H1 (cell line): ENCODE measurements around the gene SS18L1. TPM values are rescaled to one million over a fixed set of nuclear protein-coding genes. Genes with fewer than 3 reads are reported as not detected.

Experiments
- CTCF ChIA-PET: fragments of 300-600 bp; sonication (Branson Sonifier 250); formaldehyde crosslinking; loops from one replicate; lab custom pipeline; 2021; ENCODE audit not compliant: partially characterized antibody; lab: Charles Lee
- POLR2A ChIA-PET: fragments of 300-600 bp; sonication (Branson Sonifier 250); formaldehyde crosslinking; loops from one replicate; lab custom pipeline; 2021; ENCODE audit warnings: inconsistent platforms; ENCODE audit not compliant: partially characterized antibody; lab: Charles Lee
- DNase-seq, 2 experiments: peaks; one replicate each; pipeline versions ENCODE4 v3.0.0 to v3.0.0-alpha.2; 2010 to 2022; ENCODE audit warnings: low spot score in 2 of 2, low read depth in 1 of 2, mixed read lengths in 1 of 2
- FAIRE-seq: peaks from 2 replicates; lab custom pipeline; 2011; peaks lifted over from hg19 to GRCh38; lab: Jason Lieb, UNC
- H2AFZ ChIP-seq: 2 replicates; pipeline ENCODE4 v1.8.1; 2012; ENCODE audit warnings: low read length, inconsistent platforms
- H2AK5ac ChIP-seq: 2 replicates; pipeline ENCODE4 v1.6.1; 2013; ENCODE audit warnings: low read depth, low read length
- H2BK120ac ChIP-seq: replicated peaks from 2 replicates; pipeline ENCODE3; 2013; ENCODE audit warnings: low read depth, low read length, inconsistent platforms
- H2BK12ac ChIP-seq: 2 replicates; pipeline ENCODE4 v1.6.1; 2013; ENCODE audit warnings: low read depth, low read length
- H2BK15ac ChIP-seq: 2 replicates; pipeline ENCODE4 v1.6.1; 2013; ENCODE audit warnings: low read length
- H2BK20ac ChIP-seq: 2 replicates; pipeline ENCODE4 v1.6.1; 2013; ENCODE audit warnings: low read length
- H2BK5ac ChIP-seq: 2 replicates; pipeline ENCODE4 v1.6.1; 2013; ENCODE audit warnings: low read depth, low read length
- H3K14ac ChIP-seq: 2 replicates; pipeline ENCODE4 v1.6.1; 2013; ENCODE audit warnings: inconsistent platforms; ENCODE audit not compliant: insufficient read length
- H3K18ac ChIP-seq: 2 replicates; pipeline ENCODE4 v1.6.1; 2013; ENCODE audit warnings: low read length; ENCODE audit errors: extremely low read depth
- H3K23ac ChIP-seq: 2 replicates; pipeline ENCODE4 v1.6.1; 2013; ENCODE audit warnings: inconsistent platforms; ENCODE audit not compliant: insufficient read length
- H3K23me2 ChIP-seq: 2 replicates; pipeline ENCODE4 v1.6.1; 2013; ENCODE audit warnings: low read depth, low read length
- H3K27ac ChIP-seq: 2 replicates; pipeline ENCODE4 v1.6.1; 2011; ENCODE audit warnings: low read depth, low read length, inconsistent platforms
- H3K27me3 ChIP-seq, 4 experiments: replicated peaks in 1 of 4; 1 replicate in 1 of 4; 2 replicates in 3 of 4; pipeline versions ENCODE4 v1.6.1 to v1.8.1; 2011 to 2013; ENCODE audit warnings: low read length in 3 of 4, mild to moderate bottlenecking in 3 of 4, inconsistent platforms in 2 of 4, mixed read lengths in 2 of 4, moderate library complexity in 1 of 4; ENCODE audit not compliant: control insufficient read depth in 3 of 4, insufficient read depth in 3 of 4; ENCODE audit errors: extremely low read depth in 1 of 4
- H3K36me3 ChIP-seq, 4 experiments: 2 replicates each; pipeline versions ENCODE4 v1.6.1 to v1.8.1; 2011 to 2013; ENCODE audit warnings: mild to moderate bottlenecking in 4 of 4, low read length in 3 of 4, moderate library complexity in 2 of 4, control low read depth in 1 of 4, inconsistent platforms in 1 of 4; ENCODE audit not compliant: insufficient read depth in 4 of 4, control insufficient read depth in 2 of 4
- H3K4ac ChIP-seq: replicated peaks from 2 replicates; pipeline ENCODE3; 2013; ENCODE audit warnings: low read length, low read depth, mixed read lengths, inconsistent platforms; ENCODE audit not compliant: insufficient read length
- H3K4me1 ChIP-seq, 4 experiments: replicated peaks in 1 of 4; 1 replicate in 1 of 4; 2 replicates in 3 of 4; pipeline versions ENCODE4 v1.6.1 to v1.8.1; 2011 to 2013; ENCODE audit warnings: low read length in 3 of 4, inconsistent platforms in 2 of 4, mixed read lengths in 1 of 4; ENCODE audit not compliant: insufficient read depth in 4 of 4, control insufficient read depth in 3 of 4
- H3K4me2 ChIP-seq, 2 experiments: 2 replicates each; pipeline versions ENCODE4 v1.6.1 to v1.8.1; 2011 to 2013; ENCODE audit warnings: low read depth in 2 of 2, low read length in 2 of 2, control low read depth in 1 of 2, inconsistent platforms in 1 of 2, mild to moderate bottlenecking in 1 of 2; ENCODE audit not compliant: insufficient read depth in 1 of 2
- H3K4me3 ChIP-seq, 4 experiments: fragments of 200-600, 300-600 bp in 1 of 4; sonication (generic), shearing (Covaris generic), sonication (Bioruptor Twin) in 1 of 4; 2 replicates each; pipeline versions ENCODE4 v1.5.1 to v1.8.1; 2011 to 2016; ENCODE audit warnings: low read length in 4 of 4, low read depth in 3 of 4, control low read depth in 2 of 4, inconsistent platforms in 2 of 4, mild to moderate bottlenecking in 2 of 4, mixed read lengths in 1 of 4, moderate library complexity in 1 of 4; ENCODE audit not compliant: insufficient read depth in 2 of 4; ENCODE audit errors: extremely low read depth in 1 of 4
- H3K56ac ChIP-seq: replicated peaks from 2 replicates; pipeline ENCODE3; 2013; ENCODE audit warnings: low read depth, mild to moderate bottlenecking, mixed read lengths, low read length, inconsistent platforms; ENCODE audit not compliant: insufficient read length
- H3K79me1 ChIP-seq: 2 replicates; pipeline ENCODE4 v1.6.1; 2013; ENCODE audit warnings: low read depth, low read length, control low read depth
- H3K79me2 ChIP-seq, 2 experiments: 2 replicates each; pipeline versions ENCODE4 v1.6.1 to v1.8.1; 2012 to 2013; ENCODE audit warnings: low read length in 2 of 2, mild to moderate bottlenecking in 2 of 2, inconsistent platforms in 1 of 2; ENCODE audit not compliant: insufficient read depth in 2 of 2, control insufficient read depth in 1 of 2
- H3K9ac ChIP-seq, 4 experiments: replicated peaks in 1 of 4; 1 replicate in 1 of 4; 2 replicates in 3 of 4; pipeline versions ENCODE4 v1.6.1 to v1.8.1; 2011 to 2013; ENCODE audit warnings: low read depth in 3 of 4, low read length in 3 of 4, control low read depth in 2 of 4, mild to moderate bottlenecking in 2 of 4, moderate library complexity in 2 of 4, inconsistent platforms in 1 of 4; ENCODE audit errors: extremely low read depth in 1 of 4
- H3K9me3 ChIP-seq, 2 experiments: 2 replicates each; pipeline versions ENCODE4 v1.6.1 to v1.8.1; 2012 to 2013; ENCODE audit warnings: mild to moderate bottlenecking in 2 of 2, moderate library complexity in 2 of 2, control low read depth in 1 of 2, inconsistent platforms in 1 of 2, low read depth in 1 of 2, low read length in 1 of 2, mixed read lengths in 1 of 2; ENCODE audit not compliant: insufficient read depth in 2 of 2
- H4K20me1 ChIP-seq, 2 experiments: replicated peaks in 1 of 2; 2 replicates each; pipeline versions ENCODE3 to v1.8.1; 2011 to 2013; ENCODE audit warnings: inconsistent platforms in 2 of 2, low read length in 2 of 2, mild to moderate bottlenecking in 1 of 2; ENCODE audit not compliant: insufficient read depth in 2 of 2, control insufficient read depth in 1 of 2
- H4K5ac ChIP-seq: 2 replicates; pipeline ENCODE4 v1.6.1; 2013; ENCODE audit warnings: low read length, low read depth, mixed read lengths, inconsistent platforms; ENCODE audit not compliant: insufficient read length
- H4K8ac ChIP-seq: 2 replicates; pipeline ENCODE4 v1.8.0; 2013; ENCODE audit warnings: mild to moderate bottlenecking, moderate library complexity, low read length, inconsistent platforms; ENCODE audit not compliant: insufficient read depth; ENCODE audit errors: extremely low read depth
- H4K91ac ChIP-seq: replicated peaks from 2 replicates; pipeline ENCODE3; 2013; ENCODE audit warnings: low read length, mixed read lengths, inconsistent platforms; ENCODE audit not compliant: insufficient read length
- BACH1 ChIP-seq: IDR thresholded peaks from 2 replicates; pipeline ENCODE4 v1.6.1; 2012; ENCODE audit warnings: low read length, improper control_type of control experiment
- BCL11A ChIP-seq, 2 experiments: IDR thresholded peaks; one replicate each; pipeline ENCODE4 v1.6.1; 2011; ENCODE audit warnings: low read depth in 2 of 2, low read length in 2 of 2, mild to moderate bottlenecking in 2 of 2
- CHD1 ChIP-seq: IDR thresholded peaks from 2 replicates; pipeline ENCODE4 v1.6.1; 2012; ENCODE audit warnings: low read depth, low read length, improper control_type of control experiment
- CHD2 ChIP-seq: IDR thresholded peaks from 2 replicates; pipeline ENCODE4 v1.6.1; 2012; ENCODE audit warnings: low read length, improper control_type of control experiment
- EGR1 ChIP-seq: IDR thresholded peaks from 2 replicates; pipeline ENCODE4 v1.6.1; 2011; ENCODE audit warnings: low read depth, low read length, borderline replicate concordance
- EP300 ChIP-seq, 2 experiments: IDR thresholded peaks; 1 replicate in 1 of 2; 2 replicates in 1 of 2; pipeline ENCODE4 v1.6.1; 2011 to 2012; ENCODE audit warnings: low read depth in 2 of 2, low read length in 2 of 2, mild to moderate bottlenecking in 2 of 2, borderline replicate concordance in 1 of 2, inconsistent platforms in 1 of 2, moderate library complexity in 1 of 2
- MAFK ChIP-seq: IDR thresholded peaks from 2 replicates; pipeline ENCODE4 v1.6.1; 2012; ENCODE audit warnings: low read depth, mild to moderate bottlenecking, improper control_type of control experiment, low read length
- NANOG ChIP-seq: IDR thresholded peaks from 2 replicates; pipeline ENCODE4 v1.6.1; 2011; ENCODE audit warnings: low read length, low read depth, mild to moderate bottlenecking, inconsistent platforms; ENCODE audit not compliant: insufficient read depth, poor library complexity, severe bottlenecking
- POLR2AphosphoS5 ChIP-seq: IDR thresholded peaks from 2 replicates; pipeline ENCODE4 v1.6.1; 2011; ENCODE audit warnings: low read depth, low read length
- POU5F1 ChIP-seq: IDR thresholded peaks from 2 replicates; pipeline ENCODE4 v1.6.1; 2011; ENCODE audit warnings: low read depth, mild to moderate bottlenecking, low read length, moderate library complexity
- RAD21 ChIP-seq, 2 experiments: IDR thresholded peaks in 1 of 2; conservative IDR thresholded peaks in 1 of 2; 2 replicates each; pipeline ENCODE4 v1.6.1; 2011; ENCODE audit warnings: low read depth in 2 of 2, low read length in 2 of 2, improper control_type of control experiment in 1 of 2, inconsistent platforms in 1 of 2, mild to moderate bottlenecking in 1 of 2, moderate library complexity in 1 of 2
- SAP30 ChIP-seq: fragments of 300-600 bp; sonication (generic); IDR thresholded peaks from 2 replicates; pipeline ENCODE4 v1.7.1; 2012; ENCODE audit warnings: low read length, moderate library complexity, mild to moderate bottlenecking, inconsistent platforms; ENCODE audit not compliant: insufficient read depth, insufficient replicate concordance
- SP1 ChIP-seq: IDR thresholded peaks from 2 replicates; pipeline ENCODE4 v1.6.1; 2011; ENCODE audit warnings: low read depth, low read length
- WGBS, 2 experiments: shearing (Covaris generic) in 1 of 2; methylation state at CpG; one replicate each; pipeline versions ENCODE4 v1.1.6 to v1.1.7; 2013 to 2015; ENCODE audit warnings: low lambda C conversion rate in 2 of 2, mixed read lengths in 2 of 2, inconsistent platforms in 1 of 2, low coverage in 1 of 2, missing lambda C conversion rate in 1 of 2; ENCODE audit not compliant: insufficient replicate concordance in 2 of 2, insufficient coverage in 1 of 2, insufficient read length in 1 of 2; ENCODE audit errors: extremely low coverage in 1 of 2, missing lambda C conversion rate in 1 of 2; 5-methylcytosine and 5-hydroxymethylcytosine counted together
- polyA plus RNA-seq, 7 experiments: library from polyadenylated mRNA; depleted of rRNA in 3 of 7; stranded (reverse) in 5 of 7; unstranded in 2 of 7; fragments of >200 nt in 5 of 7; fragments of 200-250 nt in 2 of 7; gene quantifications; 1 replicate in 5 of 7; 2 replicates in 1 of 7; 4 replicates in 1 of 7; pipeline versions ENCODE4 v1.2.1 to v1.2.3, GENCODE V29; 2011 to 2013; ENCODE audit warnings: missing spikeins in 2 of 7, mixed read lengths in 2 of 7
- total RNA-seq: library from RNA; stranded (reverse); fragmentation: NEBNext Ultra II Directional; extraction: Animal tissue kit (Norgen Biotek cat#: 25700); gene quantifications from 2 replicates; pipeline ENCODE4 v1.2.1, GENCODE V29; 2021

SS18L1 gene
- total and polyA plus RNA-seq, 2 of the 8 experiments (the other 6 are each of a cell fraction or from before 2014, with no cell fraction given), result 28.4 to 29.7 TPM

- Histone ChIP-seq H3K14ac (no peak overlapping the region), H3K36me3 (no peaks in the 10 kb centered on the region), H3K9me3 (peaks cover 10 to 24% of the 10 kb centered on the region in 2 experiments), H3K18ac (no peak overlapping the region), H3K56ac (no peak overlapping the region), H2BK15ac (no peak overlapping the region), H4K8ac (no peak overlapping the region), H3K4me3 (no peak overlapping the region), H3K23me2 (peaks cover 4% of the 10 kb centered on the region; the same call in 1 of the 2 replicates), H2BK12ac (no peak overlapping the region), H3K79me1 (no peaks in the 10 kb centered on the region), H2BK5ac (no peak overlapping the region), H3K4ac (no peak overlapping the region), H3K27me3 (peaks cover 0 to 3% (median under 1%) of the 10 kb centered on the region in 4 experiments; a peak in 2 of 7 replicates), H3K9ac (no peak overlapping the region), H2AK5ac (no peak overlapping the region), H3K4me2 (no peak overlapping the region), H3K27ac (no peak overlapping the region), H2BK120ac (no peak overlapping the region), H4K5ac (no peak overlapping the region), H3K4me1 (no peaks in the 10 kb centered on the region; a peak in 1 of 7 replicates), H3K23ac (no peak overlapping the region), H4K91ac (peak overlapping the region; percentile 40), H4K20me1 (no peaks in the 10 kb centered on the region), H3K79me2 (no peaks in the 10 kb centered on the region), H2BK20ac (no peak overlapping the region), H2AFZ (no peak overlapping the region)
- FAIRE-seq (no peak), DNase-seq (no peak)
- POLR2A ChIA-PET, result interaction anchor here (0.6 to 4.4 kb wide), 3 partner anchors 17 to 208 kb away, joined by 4 to 30 read pairs (median 9); partner anchors contain the start of gene LSM14B
- WGBS, 2 experiments, result 91% methylated on average over 12 of the region's 15 CpGs; no CpG with 5 or more reads in 1 of the 2 experiments
- CTCF ChIA-PET, result interaction anchor here (1.3 kb wide), 1 partner anchor 33 kb away, joined by 3 read pairs; no protein-coding TSS in a partner anchor
- no peak for TF ChIP-seq CHD1
- TF ChIP-seq SAP30, result no peak
- TF ChIP-seq RAD21 (IDR thresholded peaks at IDR 0.05 in 1 of 2, conservative IDR thresholded peaks at IDR 0.05 in 1 of 2; ENCODE audit: low read depth in 2 of 2, low read length in 2 of 2), result no peak
- TF ChIP-seq CHD2, result no peak
- no peak for TF ChIP-seq NANOG
- TF ChIP-seq SP1, result no peak
- TF ChIP-seq EP300 (IDR thresholded peaks at IDR 0.05; ENCODE audit: borderline replicate concordance in 1 of 2, low read depth in 2 of 2, low read length in 2 of 2), result no peak
- no peak for TF ChIP-seq POU5F1
- TF ChIP-seq EGR1, result no peak
- TF ChIP-seq BACH1, result no peak
- no peak for TF ChIP-seq POLR2AphosphoS5
- TF ChIP-seq MAFK, result no peak
- TF ChIP-seq BCL11A (IDR thresholded peaks at IDR 0.05; ENCODE audit: low read depth in 2 of 2, low read length in 2 of 2), result no peak
Observed at GRCh38 chr20:62104234-62104789, 39.3 kb upstream of the SS18L1 start.
